Transverse colon (tissue), 4 donors: Measurements from ENCODE around the gene RAB40C.

Experiments
- EP300 ChIP-seq: sonication (generic); formaldehyde crosslinking; IDR thresholded peaks from one replicate; pipeline ENCODE4 v1.6.1; 2017; ENCODE audit warnings: antibody characterized with exemption, low read depth
- POLR2AphosphoS5 ChIP-seq, 3 donors: sonication (generic); formaldehyde crosslinking; IDR thresholded peaks; one replicate each; pipeline ENCODE4 v1.6.1; 2016; ENCODE audit warnings: antibody characterized with exemption in 3 of 3
- TF ChIP-seq, protein P1 (sequence below), 5 experiments: fragments of 200-600 bp in 3 of 5; fragments of 450-650 bp in 2 of 5; sonication (generic) in 3 of 5; IDR thresholded peaks; 1 replicate in 2 of 5; 2 replicates in 3 of 5; pipeline ENCODE4 v1.5.1; 2016 to 2017; ENCODE audit warnings: antibody characterized with exemption in 5 of 5, inconsistent platforms in 3 of 5, mild to moderate bottlenecking in 2 of 5, moderate library complexity in 1 of 5

DNA sequence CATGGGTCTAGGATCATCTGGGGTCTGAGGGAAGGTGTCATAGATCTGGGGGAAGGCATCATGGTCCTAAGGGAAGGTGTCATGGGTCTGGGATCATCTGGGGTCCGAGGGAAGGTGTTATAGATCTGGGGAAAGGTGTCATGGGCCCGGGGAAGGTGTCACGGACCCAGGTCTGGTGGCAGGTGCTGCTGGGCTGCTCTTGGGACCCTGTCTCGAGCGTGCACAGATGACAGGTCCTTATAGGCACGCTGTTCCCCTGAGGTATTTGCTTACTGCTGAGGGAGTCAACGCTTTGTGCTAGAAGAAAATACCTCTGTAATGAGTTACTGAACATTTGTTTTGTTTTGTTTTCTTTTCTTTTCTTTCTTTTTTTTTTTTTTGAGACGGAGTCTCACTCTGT lies 1.4 kb downstream of the RAB40C start:
- TF ChIP-seq, protein P1, sequence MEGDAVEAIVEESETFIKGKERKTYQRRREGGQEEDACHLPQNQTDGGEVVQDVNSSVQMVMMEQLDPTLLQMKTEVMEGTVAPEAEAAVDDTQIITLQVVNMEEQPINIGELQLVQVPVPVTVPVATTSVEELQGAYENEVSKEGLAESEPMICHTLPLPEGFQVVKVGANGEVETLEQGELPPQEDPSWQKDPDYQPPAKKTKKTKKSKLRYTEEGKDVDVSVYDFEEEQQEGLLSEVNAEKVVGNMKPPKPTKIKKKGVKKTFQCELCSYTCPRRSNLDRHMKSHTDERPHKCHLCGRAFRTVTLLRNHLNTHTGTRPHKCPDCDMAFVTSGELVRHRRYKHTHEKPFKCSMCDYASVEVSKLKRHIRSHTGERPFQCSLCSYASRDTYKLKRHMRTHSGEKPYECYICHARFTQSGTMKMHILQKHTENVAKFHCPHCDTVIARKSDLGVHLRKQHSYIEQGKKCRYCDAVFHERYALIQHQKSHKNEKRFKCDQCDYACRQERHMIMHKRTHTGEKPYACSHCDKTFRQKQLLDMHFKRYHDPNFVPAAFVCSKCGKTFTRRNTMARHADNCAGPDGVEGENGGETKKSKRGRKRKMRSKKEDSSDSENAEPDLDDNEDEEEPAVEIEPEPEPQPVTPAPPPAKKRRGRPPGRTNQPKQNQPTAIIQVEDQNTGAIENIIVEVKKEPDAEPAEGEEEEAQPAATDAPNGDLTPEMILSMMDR (IDR thresholded peaks at IDR 0.05) = no peak
- TF ChIP-seq EP300 (no peak), POLR2AphosphoS5 (IDR thresholded peaks at IDR 0.05) (no peak)
